ENCODE results near the gene STK32C.

Gene STK32C

DNA sequence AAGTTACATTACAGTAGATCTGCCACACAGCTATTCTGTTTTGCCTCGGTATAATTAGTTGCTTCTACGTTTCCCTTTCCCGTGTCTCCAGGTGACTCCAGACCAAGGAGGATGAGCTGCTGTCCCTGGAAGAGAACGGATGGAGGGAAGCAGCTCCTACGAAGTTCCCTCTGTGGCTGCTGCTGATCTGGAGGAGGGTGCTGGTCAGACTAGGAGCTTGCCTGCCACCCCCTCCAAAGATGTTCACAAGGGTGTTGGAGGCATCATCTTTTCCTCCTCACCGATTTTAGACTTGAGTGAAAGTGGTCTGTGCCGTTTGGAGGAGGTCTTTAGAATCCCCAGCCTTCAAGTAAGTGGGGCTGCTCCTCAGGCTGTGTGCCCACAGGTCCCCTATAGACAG, 25.6 kb upstream of the STK32C start:
- no peak for TF ChIP-seq CTCF (conservative IDR thresholded peaks at IDR 0.05; ENCODE audit: low read depth, low read length)
- no peak for DNase-seq (ENCODE audit: low read depth)
- no peak overlapping the region for H3K4me3 ChIP-seq (ENCODE audit: low read length)

DNA sequence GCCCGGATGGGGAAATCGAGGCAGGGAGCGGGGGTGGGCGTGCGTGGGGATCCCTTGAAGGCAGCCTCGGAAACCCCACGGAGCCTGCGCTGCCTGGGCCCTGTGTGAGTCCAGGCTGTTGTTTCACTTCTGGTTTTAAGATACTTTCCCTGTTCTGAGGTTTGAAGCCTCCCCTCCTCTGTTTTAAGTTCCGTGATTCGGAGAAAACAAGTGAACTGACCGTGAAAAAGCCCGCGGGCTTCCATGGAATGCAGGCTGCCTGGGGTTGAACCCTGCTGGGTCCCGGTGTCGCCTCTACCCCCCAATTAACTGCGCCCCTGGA, 24.6 kb upstream of the STK32C start:
- DNase-seq (ENCODE audit: low read depth): no peak
- H3K4me3 ChIP-seq (ENCODE audit: low read length): peak overlapping the region; percentile 79
- TF ChIP-seq CTCF (conservative IDR thresholded peaks at IDR 0.05; ENCODE audit: low read depth, low read length): no peak

DNA sequence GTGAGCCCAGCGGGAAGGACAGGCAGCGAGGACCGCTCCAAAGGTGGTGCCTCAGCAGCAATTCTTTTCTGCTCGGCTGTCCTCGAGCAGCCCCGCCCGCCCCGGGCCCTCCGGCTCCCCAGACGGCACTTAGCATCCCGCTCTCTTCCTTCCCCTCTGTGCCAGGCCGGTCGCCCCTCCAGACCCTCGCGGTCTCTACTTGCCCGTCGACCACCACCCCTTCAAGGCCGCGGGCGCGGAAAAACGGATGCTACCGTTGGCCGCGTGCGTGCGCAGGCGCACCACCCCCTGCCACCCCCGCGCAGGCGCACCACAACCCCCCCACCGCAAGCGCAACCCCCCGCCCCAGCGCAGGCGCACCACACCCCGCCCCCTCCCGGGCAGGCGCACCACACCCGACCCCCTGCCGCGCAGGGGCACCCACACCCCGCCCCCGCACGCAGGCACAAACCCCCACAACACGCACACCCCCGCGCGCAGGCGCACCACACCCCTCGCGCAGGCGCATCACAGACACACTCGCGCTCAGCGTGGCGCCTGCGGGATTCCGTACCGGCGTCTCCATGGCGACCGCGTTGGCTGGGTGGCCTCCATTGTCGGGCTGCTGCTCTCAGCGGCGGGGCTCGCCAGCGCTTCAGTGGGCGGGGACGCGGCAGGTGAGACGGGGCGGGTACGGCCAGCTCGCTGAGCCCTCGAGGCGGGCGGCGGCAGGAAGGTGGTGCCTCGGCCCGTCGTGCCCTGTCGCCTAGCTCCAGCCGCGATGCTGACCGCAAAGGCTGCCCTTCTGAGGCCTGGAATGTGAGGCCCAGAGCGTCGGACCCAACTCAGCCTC, 24.1 kb upstream of the STK32C start, which contains the start of gene LRRC27:
Gene LRRC27, plus strand, starts transcription at position 593 of the 832 bp plus-strand sequence. CDS start 1,332 bp downstream, outside the sequence.
- DNase-seq (ENCODE audit: low read depth): peak; percentile 81
- H3K4me3 ChIP-seq (ENCODE audit: low read length): peak within 1 kb of the TSS; percentile 88
- TF ChIP-seq CTCF (conservative IDR thresholded peaks at IDR 0.05; ENCODE audit: low read depth, low read length): no peak

- no peak for DNase-seq (ENCODE audit: low read depth)
- peak overlapping the region; percentile 88 for H3K4me3 ChIP-seq (ENCODE audit: low read length)
- TF ChIP-seq CTCF (conservative IDR thresholded peaks at IDR 0.05; ENCODE audit: low read depth, low read length): no peak
Observed at GRCh38 chr10:132330486-132330833, 22.7 kb upstream of the STK32C start.

DNA sequence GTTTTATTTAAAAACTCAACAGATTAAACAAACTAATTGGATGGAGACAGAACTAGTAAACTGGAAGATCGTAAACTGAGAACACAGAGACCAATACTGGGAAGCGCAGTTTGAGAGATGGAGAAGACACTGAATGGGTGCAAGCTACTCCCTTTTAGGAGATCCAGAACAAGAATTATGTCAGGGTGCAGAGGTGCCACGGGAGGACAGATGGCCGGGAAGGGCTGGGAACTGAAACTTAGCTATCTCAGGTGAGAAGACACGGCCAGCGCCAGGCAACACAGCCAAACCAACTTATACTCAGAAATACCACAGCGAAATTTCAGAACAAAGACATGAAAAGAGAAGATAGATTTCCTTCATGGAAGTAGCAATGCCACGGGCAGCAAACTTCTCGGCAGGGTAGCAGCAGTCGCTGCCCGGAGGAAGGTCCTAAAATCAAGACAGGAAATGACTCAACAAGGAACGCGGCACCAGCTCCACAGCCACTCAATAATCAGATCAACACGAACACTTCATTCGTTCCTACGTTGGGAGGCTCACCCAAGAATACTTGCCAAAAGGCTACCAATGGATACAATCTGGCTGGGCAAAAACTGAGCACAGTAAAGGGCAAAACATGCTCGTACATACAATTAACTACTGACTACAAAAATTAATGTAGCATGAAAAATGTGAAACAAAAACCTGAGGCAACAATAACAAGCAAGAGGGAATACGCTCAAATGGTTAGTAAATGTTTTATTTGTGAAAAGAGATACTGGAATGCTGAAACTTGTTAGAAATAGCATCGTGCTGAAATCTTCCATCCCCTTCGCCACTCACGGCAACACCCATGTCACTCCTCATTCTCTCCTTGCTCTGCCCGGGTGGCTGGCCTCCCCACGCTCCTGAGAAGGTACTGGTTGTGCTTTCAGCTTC, 22.1 kb upstream of the STK32C start:
- no peak for TF ChIP-seq CTCF (conservative IDR thresholded peaks at IDR 0.05; ENCODE audit: low read depth, low read length)
- H3K4me3 ChIP-seq (ENCODE audit: low read length): no peak overlapping the region
- no peak for DNase-seq (ENCODE audit: low read depth)

- DNase-seq (ENCODE audit: low read depth): no peak
- H3K4me3 ChIP-seq (ENCODE audit: low read length): no peak overlapping the region
- TF ChIP-seq CTCF (conservative IDR thresholded peaks at IDR 0.05; ENCODE audit: low read depth, low read length): no peak
Observed at GRCh38 chr10:132328738-132329137, 21.0 kb upstream of the STK32C start.

Measured in retinal pigment epithelial cell (primary cell).